Stimulated activated CD4-positive, alpha-beta T cell treated with anti-CD3 and anti-CD28 coated beads, TNF-alpha, amount 100 ng/mL, for 24 hours (primary cell): ENCODE data around the gene COL4A2.

ENCODE experiments used
- DNase-seq, 3 experiments: peaks; one replicate each; pipeline ENCODE4 v3.0.0-alpha.2; 2020; ENCODE audit warnings: low read depth in 3 of 3

COL4A2 gene

GRCh38 chr13:110306960-110307766 lies at the start of gene COL4A2, which contains the start of gene COL4A1:
Gene COL4A2, plus strand, starts transcription at chr13:110307284. Its CDS starts 620 bp downstream, at chr13:110307904.
Gene COL4A1, minus strand, starts transcription at chr13:110307157. Its CDS starts 130 bp downstream, at chr13:110307027.
- DNase-seq = no peak

DNA sequence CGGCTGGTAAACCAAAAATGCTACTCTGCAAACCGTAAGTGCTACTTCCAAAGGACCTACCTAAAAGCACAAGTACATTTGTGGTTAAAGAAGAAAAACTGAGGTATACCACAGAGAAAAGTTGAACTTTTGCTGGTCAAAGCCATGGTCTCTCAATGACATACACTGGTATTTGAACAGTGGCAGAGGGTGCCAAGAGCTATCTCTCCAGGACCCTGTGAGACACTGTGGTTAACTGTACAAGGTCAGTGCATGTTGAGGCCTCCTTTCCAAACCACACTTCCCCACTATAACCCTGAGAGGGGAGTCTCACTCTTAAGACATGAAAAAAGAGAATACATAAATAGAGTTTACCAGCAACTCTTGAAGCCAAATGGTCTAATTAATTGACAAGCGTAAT lies 49.7 kb upstream of the COL4A2 start:
- no peak for DNase-seq

DNA sequence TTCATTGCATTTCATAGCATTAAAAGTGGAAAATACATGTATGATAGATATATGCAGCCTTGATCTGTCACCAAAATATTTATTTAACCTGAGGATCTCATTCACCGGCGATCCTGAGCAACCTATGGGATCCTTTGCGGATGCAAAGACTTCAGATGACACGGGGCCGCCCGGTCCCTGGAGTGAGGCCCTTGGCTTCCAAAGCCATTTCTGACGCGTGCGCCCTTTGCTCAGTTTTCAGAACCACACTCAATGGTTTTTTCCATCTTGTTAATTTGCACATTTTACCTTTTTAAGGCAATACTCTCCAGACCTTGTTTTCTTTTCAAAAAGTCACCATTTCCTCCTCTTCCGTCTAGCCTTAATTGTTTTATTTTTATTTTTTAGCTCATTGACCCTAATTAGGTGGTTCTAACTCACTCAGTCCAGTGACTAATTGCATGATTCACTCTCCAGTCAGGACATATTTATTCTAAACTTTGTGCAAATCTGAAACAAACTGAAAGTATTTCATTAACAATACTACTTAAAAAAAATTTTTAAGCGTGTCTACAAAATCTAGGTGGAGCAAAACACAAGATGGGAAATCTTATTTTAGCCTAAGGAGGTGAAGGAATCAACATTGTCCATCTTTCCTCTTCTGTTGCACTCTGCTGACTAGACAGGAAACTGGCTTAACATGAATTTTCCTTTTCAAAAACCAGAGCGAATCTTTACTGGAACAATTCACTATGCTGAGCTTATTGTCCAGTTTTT lies 48.0 kb upstream of the COL4A2 start:
- no peak for DNase-seq

DNA sequence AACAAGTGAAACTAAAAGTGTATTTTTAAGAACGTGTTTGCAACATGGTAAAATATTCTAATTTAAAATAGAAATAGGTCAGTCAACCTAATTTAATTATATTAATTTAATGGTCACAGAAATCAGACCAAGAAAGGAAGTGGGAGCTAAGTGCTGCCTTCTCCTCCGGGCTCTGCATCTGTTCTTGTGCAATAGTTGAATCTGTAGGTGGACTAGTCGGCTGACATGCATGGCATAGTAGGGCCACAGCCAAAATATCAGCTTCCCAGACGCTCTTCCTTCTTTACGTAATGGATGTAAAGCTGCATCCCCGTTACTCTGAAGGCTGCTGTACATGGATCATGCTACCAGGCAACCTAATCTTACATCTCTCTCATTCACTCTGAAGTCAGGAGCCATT lies 47.4 kb upstream of the COL4A2 start:
- no peak for DNase-seq

GRCh38 chr13:110261166-110262081 lies 45.7 kb upstream of the COL4A2 start:
- no peak for DNase-seq

DNA sequence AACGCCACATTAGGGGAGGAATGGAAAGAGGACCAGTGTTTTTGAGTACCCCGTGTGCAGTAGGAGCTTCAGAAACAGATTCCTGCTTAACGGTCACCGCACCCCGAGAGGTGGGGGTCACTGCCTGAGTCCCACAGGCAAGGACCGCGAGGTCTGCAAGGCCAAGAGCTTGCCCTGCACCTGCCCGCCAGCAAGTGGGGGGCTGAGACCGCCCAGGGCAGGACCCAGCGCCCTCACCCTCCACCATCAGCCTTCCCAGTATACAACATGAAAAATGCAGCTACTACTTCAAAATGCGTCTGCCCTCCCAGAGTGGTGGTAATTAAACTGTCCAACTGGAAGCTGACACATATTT lies 45.0 kb upstream of the COL4A2 start:
- DNase-seq = no peak

- DNase-seq = no peak
These were observed 44.4 kb upstream of the COL4A2 start for GRCh38 chr13:110262508-110263291.

- no peak for DNase-seq
These were observed 43.7 kb upstream of the COL4A2 start for GRCh38 chr13:110263404-110263803.

DNA sequence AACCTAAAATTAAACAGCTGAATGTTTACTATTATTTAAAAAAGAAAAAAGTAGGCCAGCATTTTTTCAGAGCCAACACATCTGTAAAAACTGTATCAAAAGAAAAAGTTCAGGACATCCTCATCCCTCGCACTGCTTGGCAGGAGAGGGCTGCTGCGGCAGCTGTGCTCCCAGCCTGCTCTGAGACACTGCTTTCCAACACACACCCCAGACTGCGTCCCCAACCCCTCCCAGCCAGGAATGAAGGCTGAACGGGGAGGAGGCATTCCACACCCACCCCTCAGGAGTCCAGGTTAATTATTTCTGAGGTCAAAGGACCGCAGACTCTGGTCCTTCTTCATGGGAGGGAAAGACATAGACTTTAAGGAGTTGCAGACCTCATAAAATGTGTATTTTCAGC lies 43.2 kb upstream of the COL4A2 start:
- DNase-seq = no peak

DNA sequence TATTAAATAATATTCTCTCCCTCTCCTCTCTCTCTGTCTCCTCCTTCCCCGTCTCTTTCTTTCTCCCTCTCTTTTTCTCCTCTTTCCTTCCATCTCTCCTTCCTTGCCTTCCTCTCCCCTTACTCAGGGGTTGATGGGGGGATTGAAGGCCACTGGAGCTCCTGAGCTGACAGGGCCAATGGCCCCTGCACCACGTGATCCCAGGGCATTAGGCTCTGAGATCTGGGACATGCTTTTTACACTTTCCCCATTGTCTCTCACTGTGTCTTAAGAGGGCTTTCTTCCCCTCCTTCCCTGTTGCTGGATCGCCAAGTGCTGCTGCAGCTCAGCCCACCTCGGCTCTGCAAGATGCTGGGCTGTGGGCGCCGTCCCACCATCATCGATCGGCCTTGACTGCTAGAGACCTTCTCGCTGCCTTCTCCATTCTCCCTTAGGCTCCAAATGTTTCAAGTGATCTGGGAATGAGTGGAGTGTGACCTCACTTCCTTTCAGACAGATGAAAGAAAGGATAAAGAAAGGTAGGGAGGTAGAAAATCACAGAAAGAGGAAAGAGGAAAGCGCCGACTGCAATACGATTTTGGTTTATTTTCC lies 42.3 kb upstream of the COL4A2 start:
- DNase-seq = no peak

DNA sequence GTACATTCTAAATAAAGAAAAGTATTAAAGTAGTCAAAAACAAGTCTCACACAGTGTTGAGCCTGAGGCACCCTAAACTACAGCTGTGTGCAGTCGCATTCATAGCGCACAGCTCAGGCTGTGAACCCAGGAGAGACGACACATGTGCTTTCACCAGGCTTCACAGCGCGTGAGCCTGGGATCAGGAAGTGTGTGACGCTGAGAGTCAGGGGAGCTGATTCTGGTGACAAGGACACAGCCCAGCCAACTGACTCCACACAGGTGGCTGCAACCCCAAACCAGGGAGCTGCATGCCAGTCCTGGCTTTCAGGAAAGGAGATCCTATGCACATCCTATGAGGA lies 41.8 kb upstream of the COL4A2 start:
- DNase-seq = no peak

DNA sequence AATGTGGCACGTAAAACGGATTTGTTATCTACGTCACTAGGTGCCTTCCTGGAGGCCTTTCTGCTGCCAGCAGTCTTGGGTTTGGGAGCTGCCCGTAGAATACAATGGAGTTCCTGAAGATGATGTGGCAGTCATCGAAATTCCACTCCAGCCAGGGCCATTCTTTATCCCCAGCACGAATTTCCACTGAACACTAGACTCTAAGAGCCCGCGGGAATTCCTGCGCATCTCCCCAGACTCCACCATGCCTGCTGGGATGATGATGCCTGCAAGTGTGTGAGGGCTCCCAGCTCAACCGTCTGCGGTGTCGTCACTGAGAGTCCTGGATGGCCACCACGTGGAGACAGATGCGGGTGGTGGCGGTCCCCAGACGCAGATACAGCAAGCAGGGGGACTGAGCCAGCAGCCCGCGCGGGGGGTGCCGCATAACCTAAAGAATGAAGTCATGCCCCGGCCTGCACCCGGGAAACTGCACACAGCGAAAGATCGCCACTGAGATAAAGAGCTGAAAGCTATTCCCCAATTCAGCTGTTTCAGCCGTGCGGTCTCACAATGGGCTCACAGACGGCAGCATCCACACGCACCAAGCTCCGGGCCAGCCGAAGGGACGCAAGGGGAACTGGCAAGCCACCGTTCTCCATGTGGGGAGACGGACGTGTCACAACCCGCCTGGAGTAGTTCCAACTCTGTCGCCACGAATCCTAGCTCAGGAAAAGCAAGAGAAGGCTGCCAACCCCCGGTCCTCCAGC lies 41.2 kb upstream of the COL4A2 start:
- DNase-seq = no peak

DNA sequence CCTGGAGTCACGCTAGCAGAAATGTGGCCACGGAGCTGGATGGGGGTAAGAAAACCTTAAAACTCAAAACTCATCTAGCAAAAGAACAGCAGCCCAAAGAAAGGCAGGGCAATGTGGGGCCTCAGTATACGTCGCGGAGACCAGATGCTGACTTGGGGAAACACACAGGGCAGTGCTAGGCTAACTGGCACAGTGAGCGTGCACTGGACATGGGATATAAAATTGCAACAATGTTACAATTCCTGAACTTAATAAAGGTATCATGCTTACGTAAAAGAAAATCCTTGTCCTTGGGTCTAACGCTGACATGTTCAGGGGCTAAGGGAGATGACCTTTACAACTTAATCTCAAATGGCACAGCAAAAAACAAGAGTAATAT lies 40.7 kb upstream of the COL4A2 start:
- no peak for DNase-seq

- DNase-seq = no peak
These were observed 40.1 kb upstream of the COL4A2 start for GRCh38 chr13:110266983-110267382.

GRCh38 chr13:110268061-110268460 lies 39.0 kb upstream of the COL4A2 start:
- DNase-seq = no peak

- no peak for DNase-seq
These were observed 38.4 kb upstream of the COL4A2 start for GRCh38 chr13:110268576-110269185.

- DNase-seq = no peak
These were observed 37.4 kb upstream of the COL4A2 start for GRCh38 chr13:110269509-110270185.

GRCh38 chr13:110270507-110270906 lies 36.6 kb upstream of the COL4A2 start:
- DNase-seq = no peak

GRCh38 chr13:110271313-110271712 lies 35.8 kb upstream of the COL4A2 start:
- no peak for DNase-seq
